Measurements from ENCODE around the gene CNST.

CNST gene

GRCh38 chr1:246651012-246651695, 84.9 kb downstream of the CNST start:
- H3K36me3 ChIP-seq (replicated peaks; ENCODE audit: insufficient read depth, low read length): 0 out of 2 replicates have a peak, but pooled peaks cover 4% of the 10 kb centered on the region

GRCh38 chr1:246658567-246658966, 92.3 kb downstream of the CNST start:
- Histone ChIP-seq H3K4me1 (ENCODE audit: low read length) (no peaks in the 10 kb centered on the region), H3K9ac (ENCODE audit: low read length) (no peak overlapping the region), H4K20me1 (ENCODE audit: insufficient read depth, low read length) (no peaks in the 10 kb centered on the region), H3K36me3 (replicated peaks; ENCODE audit: insufficient read depth, low read length) (no peaks in the 10 kb centered on the region; the same call in 1 of the 2 replicates), H3K9me3 (replicated peaks; ENCODE audit: insufficient read depth, low read length) (no peaks in the 10 kb centered on the region), H3K4me3 (ENCODE audit: low read length) (no peak overlapping the region), H3K27ac (ENCODE audit: low read length) (no peak overlapping the region), H3F3A (ENCODE audit: insufficient read depth, low read length) (no peaks in the 10 kb centered on the region), H3K4me2 (ENCODE audit: low read depth, low read length) (no peak overlapping the region), H3K79me2 (ENCODE audit: low read length) (no peaks in the 10 kb centered on the region), H2AFZ (ENCODE audit: low read length) (no peak overlapping the region), H3K27me3 (replicated peaks; ENCODE audit: insufficient read depth, low read length) (no peaks in the 10 kb centered on the region), H3K9me2 (replicated peaks; ENCODE audit: insufficient read depth, low read length) (no peaks in the 10 kb centered on the region)
- no peak for TF ChIP-seq EZH2 (optimal IDR thresholded peaks at IDR 0.05; ENCODE audit: low read depth, low read length)
- no peak for TF ChIP-seq CTCF (IDR thresholded peaks at IDR 0.05; ENCODE audit: low read length)
- no peak for TF ChIP-seq EZH2phosphoT487 (IDR thresholded peaks at IDR 0.05; ENCODE audit: low read length)
- no peak for DNase-seq

More at GRCh38 chr1:246651012-246651695, 84.9 kb downstream of the CNST start:
- Histone ChIP-seq H3K9me3 (replicated peaks; ENCODE audit: insufficient read depth, low read length) (no peaks in the 10 kb centered on the region), H3F3A (ENCODE audit: insufficient read depth, low read length) (no peaks in the 10 kb centered on the region), H3K4me2 (ENCODE audit: low read depth, low read length) (no peak overlapping the region), H3K9me2 (replicated peaks; ENCODE audit: insufficient read depth, low read length) (no peaks in the 10 kb centered on the region), H3K79me2 (ENCODE audit: low read length) (no peaks in the 10 kb centered on the region), H3K27me3 (replicated peaks; ENCODE audit: insufficient read depth, low read length) (no peaks in the 10 kb centered on the region), H3K4me1 (ENCODE audit: low read length) (no peaks in the 10 kb centered on the region), H2AFZ (ENCODE audit: low read length) (no peak overlapping the region), H4K20me1 (ENCODE audit: insufficient read depth, low read length) (no peaks in the 10 kb centered on the region), H3K27ac (ENCODE audit: low read length) (no peak overlapping the region), H3K4me3 (ENCODE audit: low read length) (no peak overlapping the region), H3K9ac (ENCODE audit: low read length) (no peak overlapping the region)
- TF ChIP-seq EZH2phosphoT487 (IDR thresholded peaks at IDR 0.05; ENCODE audit: low read length) (no peak), EZH2 (optimal IDR thresholded peaks at IDR 0.05; ENCODE audit: low read depth, low read length) (no peak), CTCF (IDR thresholded peaks at IDR 0.05; ENCODE audit: low read length) (no peak)
- no peak for DNase-seq

- Histone ChIP-seq H3F3A (ENCODE audit: insufficient read depth, low read length) (no peaks in the 10 kb centered on the region), H3K9me3 (replicated peaks; ENCODE audit: insufficient read depth, low read length) (no peaks in the 10 kb centered on the region), H3K4me1 (ENCODE audit: low read length) (no peaks in the 10 kb centered on the region), H3K27me3 (replicated peaks; ENCODE audit: insufficient read depth, low read length) (no peaks in the 10 kb centered on the region), H4K20me1 (ENCODE audit: insufficient read depth, low read length) (no peaks in the 10 kb centered on the region), H3K36me3 (replicated peaks; ENCODE audit: insufficient read depth, low read length) (no peaks in the 10 kb centered on the region; the same call in 1 of the 2 replicates), H2AFZ (ENCODE audit: low read length) (no peak overlapping the region), H3K79me2 (ENCODE audit: low read length) (no peaks in the 10 kb centered on the region), H3K4me3 (ENCODE audit: low read length) (no peak overlapping the region), H3K4me2 (ENCODE audit: low read depth, low read length) (no peak overlapping the region), H3K9ac (ENCODE audit: low read length) (no peak overlapping the region), H3K9me2 (replicated peaks; ENCODE audit: insufficient read depth, low read length) (no peaks in the 10 kb centered on the region), H3K27ac (ENCODE audit: low read length) (no peak overlapping the region)
- no peak for TF ChIP-seq EZH2phosphoT487 (IDR thresholded peaks at IDR 0.05; ENCODE audit: low read length)
- TF ChIP-seq CTCF (IDR thresholded peaks at IDR 0.05; ENCODE audit: low read length): no peak
- no peak for TF ChIP-seq EZH2 (optimal IDR thresholded peaks at IDR 0.05; ENCODE audit: low read depth, low read length)
- DNase-seq: no peak
These were observed 93.4 kb downstream of the CNST start for GRCh38 chr1:246659594-246660140.
